ENCODE data around the gene ADRM1. TPM values are rescaled to one million over a fixed set of nuclear protein-coding genes. Genes with fewer than 3 reads are reported as not detected.

The ADRM1 gene
- polyA plus RNA-seq, 3 donors: 38.7 to 47.7 (median 44.9) TPM

DNA sequence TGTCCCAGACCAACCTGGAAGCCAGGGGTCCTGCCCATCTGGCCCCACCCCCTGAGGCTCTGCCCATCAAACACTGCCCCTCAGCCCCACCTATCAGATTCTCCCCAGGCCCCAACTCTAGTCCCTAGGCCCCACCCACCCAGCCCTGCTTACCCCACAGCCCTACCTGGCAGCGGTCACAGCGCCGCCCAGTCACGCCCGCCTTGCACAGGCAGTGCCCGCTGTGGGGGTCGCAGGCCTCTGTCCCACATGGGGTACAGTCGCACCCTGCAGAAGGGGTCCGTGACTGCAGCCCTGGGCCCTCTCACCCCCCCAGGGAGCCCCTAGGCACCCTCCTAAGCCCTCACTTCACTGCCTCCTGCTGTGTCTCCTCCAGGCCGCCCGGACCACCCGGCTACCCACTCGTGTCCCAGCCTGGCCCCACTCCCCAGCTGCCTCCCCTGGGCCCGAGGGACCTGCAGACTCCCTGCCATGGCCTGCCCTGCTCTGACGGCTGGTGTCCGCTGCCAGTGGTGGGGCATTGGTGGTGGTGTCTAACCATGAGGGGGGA lies 19.8 kb downstream of the ADRM1 start:
- DNase-seq (ENCODE audit: low read depth in 3 of 3, low spot score in 2 of 3): no peak

DNA sequence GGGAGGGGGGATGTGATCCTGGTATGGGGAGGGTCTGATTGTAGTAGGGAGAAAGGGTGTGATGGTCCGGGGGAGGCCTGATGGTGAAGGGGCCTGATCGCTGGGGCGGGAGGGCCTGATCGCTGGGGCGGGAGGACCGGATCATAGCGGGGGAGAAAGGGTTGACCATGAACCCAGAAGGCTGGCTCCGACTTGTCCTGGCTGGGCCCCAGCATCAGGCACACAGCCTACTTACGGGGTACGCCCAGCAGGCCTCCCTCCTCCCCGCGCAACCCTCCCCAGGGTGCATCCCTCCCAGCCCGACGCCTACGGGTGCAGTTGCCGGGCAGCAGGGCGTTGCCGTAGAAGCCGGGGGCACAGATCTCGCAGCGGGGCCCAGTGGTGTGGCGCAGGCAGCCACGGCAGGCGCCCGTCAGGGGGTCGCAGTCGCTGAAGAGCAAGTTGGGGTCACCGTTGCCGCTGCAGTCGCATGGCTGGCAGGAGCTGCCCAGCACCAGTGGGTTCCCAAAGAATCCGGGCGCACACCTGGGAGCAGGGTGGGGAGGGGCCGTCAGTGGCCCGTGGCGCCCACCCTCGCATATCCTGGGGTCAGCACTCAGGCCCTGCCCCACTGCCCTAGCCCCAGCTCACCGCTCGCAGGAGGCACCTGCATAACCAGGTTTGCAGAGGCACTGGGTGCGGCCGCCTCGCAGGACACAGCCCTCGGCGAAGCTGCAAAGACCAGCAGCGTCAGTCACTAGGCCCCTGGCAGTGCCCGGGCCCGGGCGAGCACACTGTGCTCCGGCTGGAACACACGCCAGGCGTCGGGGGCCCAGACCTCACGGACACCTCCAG lies 20.6 kb downstream of the ADRM1 start:
- no peak for DNase-seq (ENCODE audit: low read depth in 3 of 3, low spot score in 2 of 3)

DNA sequence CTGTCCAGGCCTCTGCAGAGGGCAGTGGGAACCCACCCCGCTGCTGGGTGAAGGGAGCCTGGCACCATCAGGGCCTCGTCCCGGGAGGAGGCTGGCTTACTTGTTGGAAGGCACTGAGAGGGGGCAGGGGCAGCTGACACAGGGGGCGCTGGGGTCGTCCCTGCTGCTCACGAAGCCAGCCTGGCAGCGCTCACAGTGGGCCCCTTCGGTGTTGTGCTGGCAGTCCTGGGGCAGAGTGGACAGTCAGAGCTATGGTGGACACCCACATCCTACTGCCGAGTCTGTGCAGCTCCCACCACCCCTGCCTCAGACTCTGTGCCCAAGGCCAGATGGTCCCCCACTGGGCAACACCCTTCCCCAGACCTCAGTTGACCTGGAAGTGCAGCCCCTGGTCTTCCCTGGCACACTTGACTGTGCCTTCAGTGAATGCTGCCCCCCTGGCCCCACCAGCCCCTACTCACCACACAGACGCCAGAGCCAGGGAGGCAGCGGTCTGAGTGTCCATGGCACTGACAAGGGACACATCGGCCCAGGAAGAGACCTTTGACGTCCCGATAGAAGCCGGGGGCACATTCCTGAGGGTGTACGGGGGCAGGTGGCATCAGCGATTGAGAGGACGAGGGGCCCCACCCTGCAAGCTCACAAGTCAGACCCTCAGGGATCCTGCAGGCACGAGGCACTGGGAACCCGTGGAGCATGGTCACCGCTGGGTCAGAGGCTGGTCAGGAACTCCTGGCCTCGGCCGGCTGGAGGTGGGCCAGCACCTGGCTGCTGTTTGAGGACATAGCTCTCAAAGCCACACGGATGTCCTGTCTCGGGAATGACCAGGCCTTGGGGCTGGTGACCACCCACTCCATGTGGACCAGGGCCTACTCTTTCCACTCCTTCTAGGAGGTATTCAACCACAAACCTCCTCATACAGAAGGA lies 21.4 kb downstream of the ADRM1 start:
- no peak for DNase-seq (ENCODE audit: low read depth in 3 of 3, low spot score in 2 of 3)

DNA sequence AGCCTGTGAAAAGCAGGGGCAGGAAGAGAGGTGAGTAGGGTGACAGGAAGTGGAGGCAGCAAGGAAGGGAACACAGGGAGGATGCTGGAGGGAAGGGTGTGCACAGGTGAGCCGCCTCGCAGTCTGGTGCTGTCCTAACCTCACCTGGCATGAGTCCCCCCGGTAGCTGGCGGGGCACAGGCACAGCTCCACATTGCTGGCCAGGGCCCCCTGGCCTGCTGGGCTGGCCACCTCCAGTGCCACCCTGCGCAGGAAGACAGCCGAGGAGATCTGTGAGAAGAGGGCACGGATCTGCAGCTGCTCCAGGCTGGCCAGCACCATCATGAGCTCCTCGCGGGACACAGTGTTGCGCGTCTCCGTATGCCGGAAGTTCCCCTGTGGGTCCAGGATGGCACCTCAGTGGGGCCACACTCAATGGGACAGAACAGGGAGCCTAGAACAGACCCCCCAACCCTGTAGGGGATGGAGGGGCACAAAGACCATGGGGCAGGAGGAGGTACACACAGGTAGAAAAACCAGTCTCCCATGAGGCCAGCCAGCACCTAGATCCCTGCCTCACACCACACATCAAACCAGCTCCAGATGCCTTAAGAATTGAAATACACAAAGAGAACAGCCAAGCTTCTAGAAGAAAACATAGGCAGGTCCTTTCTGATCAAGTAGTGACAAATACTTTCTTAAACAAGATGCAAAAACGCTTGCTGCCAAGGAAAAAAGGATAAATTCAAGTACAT lies 22.5 kb downstream of the ADRM1 start:
- no peak for DNase-seq (ENCODE audit: low read depth in 3 of 3, low spot score in 2 of 3)

DNA sequence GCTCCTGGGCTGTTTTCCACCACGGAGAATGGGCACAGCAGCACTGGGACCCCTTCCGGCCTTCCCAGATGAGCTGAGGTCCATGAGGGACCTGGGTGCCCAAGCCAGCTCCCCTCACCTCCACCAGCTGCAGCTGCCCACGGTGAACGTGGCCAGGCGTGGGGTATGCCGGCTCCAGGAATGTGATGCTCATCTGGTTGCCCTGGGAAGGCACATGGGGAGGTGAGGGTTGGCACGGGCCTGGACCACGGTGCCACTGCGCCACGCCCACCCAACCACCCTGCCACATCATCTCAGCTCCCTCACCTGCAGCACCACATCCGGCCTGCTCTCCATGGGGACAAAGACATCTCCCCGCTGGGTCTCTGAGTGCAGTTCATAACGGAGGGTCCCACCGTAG lies 23.8 kb downstream of the ADRM1 start:
- DNase-seq (ENCODE audit: low read depth in 3 of 3, low spot score in 2 of 3): no peak

DNA sequence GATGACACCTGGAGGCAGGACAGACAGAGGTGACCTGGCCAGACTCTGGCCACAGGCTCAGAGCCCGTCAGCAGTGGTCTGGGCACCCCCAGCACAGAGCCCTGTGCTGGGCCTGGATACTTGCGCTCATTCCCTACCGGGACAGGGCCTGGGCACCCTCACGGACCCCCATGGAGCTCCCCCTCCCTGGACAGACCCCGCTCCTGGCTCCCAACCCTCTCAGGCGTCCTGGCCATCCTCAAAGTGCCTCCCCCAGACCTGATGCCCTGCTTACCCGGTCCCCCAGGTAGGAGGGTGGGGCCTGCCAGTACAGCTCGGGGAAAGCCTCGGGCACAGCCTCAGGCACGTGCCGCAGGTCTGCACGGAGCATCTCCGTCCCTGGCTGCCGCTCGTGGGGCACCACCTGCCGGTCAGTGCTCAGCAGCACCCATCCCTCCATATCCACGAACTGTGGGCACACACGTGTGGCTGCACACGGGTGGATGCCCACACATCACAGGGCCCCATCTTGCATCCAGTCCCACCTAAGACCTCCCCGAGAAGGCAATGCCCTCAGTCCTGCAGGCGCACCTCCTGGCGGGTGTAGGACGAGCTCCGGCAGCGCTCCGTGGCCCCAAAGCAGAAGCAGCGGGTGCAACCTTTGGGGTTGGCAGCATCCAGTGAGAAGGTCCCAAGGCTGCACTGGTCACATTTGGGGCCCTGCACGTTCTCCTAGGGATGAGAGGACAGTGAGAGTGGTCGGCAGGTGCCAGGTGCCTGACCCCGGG lies 24.3 kb downstream of the ADRM1 start:
- DNase-seq (ENCODE audit: low read depth in 3 of 3, low spot score in 2 of 3): no peak

DNA sequence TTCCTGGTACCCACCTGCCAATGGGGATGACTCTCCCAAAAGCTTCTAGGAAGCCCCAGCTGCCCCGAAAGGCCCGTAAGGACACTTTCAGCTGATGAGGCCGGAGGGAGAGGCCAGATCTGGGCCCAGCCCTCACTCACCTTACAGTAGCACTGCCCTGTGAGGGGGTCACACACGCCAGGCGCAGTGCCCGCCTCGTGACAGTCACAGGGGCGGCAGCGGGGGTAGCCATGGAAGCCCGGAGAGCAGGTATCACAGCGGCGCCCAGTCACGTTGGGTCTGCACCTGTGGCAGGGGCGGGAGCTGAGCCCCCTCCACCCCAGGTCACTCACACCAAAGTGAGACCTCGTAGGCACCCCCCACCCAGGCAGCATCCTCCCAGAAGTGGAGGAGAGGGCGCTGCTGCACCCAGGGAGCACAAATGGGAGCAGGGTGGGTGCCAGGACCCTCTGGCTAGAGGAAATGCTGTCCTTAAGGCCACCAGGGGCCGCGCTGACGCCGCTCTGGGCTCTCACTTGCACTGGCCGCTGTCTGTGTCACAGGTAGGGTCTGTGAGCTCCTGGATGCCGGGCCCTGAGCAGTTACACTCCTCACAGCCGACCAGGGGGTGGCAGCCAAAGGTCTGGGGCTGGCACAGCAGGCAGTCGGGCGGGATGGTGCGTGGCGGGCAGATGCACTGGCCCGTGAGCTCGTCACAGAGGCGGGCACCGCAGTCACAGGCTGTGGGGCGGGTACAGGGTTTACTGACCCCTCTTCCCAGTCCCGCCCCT lies 25.1 kb downstream of the ADRM1 start:
- DNase-seq (ENCODE audit: low read depth in 3 of 3, low spot score in 2 of 3): no peak

DNA sequence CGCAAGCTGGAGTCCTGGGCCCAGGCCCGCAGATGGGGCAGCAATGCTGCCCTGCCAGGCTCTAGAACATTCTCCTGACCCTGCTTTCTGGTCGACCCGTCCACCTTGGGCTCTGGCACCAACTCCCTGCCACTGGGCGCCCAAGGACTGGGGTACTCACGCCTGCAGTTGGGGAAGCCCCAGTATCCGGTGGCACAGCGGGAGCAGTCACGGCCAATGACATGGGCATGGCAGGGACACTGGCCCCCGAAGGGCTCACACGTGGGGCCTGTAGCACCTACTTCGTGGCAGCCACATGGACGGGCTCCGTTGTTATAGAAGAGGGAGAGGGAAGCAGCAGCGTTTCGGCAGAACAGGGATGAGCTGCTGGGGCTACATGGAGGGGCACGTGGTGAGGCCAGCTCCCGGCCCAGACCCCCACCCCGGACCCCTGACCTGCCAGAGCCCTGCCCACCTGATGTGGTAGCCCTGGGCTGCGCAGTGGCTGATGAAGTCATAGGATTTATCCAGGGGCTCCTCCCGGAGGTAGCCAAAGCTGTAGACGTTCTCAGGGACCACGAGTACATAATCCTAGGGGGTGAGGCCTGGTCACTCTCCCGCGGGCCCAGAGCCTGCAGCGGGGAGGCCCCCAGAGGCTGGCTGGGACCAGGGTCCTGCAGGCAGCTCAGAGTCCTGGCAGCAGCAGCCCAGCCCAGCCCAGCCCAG lies 26.0 kb downstream of the ADRM1 start:
- DNase-seq (ENCODE audit: low read depth in 3 of 3, low spot score in 2 of 3): no peak

DNA sequence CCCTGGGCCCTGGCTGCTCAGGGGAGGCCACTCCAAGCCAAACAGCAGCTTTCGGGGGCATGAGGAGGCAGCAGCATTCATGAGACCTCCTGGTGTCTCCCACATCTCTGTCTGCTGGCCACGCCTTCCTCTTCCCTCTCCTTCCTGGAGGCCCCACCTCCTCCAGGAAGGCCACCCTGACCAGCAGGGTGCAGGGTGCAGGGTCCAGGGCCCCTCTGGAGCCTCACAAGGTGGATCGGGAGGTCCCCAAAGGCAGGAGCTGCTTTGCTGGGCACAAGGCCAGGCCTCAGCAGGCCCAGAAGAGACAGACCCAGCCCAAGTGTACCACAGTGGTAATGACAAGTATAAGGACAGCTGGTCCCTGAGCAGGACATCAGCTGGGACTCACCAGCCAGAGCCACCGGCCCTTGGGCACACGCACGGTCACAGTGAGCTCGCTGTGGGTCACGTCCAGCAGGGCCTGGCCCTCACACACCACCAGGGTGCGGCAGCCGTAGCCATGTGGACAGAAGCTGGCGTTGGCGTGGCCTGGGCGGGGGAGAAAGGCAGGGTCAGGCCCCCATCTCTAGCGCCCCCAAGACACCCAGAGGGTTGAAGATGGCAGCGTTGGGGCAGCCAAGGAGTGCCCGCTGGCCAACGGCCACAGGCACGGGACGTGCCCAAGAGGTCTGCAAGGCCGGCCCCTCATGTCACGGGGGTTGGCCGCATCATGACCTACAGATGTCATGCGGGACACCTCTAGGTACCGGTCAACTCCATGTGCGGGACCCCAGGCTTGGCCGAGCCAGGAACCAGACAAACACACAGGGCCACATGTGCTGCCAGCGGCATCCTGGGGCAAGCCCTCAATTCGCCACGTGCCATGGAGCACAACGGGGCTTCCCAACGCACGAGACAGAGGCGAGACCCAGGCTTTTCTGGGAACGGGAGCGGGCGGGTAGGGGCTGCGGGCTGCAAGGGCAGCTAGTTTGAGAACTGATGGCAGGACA lies 26.9 kb downstream of the ADRM1 start:
- no peak for DNase-seq (ENCODE audit: low read depth in 3 of 3, low spot score in 2 of 3)

DNA sequence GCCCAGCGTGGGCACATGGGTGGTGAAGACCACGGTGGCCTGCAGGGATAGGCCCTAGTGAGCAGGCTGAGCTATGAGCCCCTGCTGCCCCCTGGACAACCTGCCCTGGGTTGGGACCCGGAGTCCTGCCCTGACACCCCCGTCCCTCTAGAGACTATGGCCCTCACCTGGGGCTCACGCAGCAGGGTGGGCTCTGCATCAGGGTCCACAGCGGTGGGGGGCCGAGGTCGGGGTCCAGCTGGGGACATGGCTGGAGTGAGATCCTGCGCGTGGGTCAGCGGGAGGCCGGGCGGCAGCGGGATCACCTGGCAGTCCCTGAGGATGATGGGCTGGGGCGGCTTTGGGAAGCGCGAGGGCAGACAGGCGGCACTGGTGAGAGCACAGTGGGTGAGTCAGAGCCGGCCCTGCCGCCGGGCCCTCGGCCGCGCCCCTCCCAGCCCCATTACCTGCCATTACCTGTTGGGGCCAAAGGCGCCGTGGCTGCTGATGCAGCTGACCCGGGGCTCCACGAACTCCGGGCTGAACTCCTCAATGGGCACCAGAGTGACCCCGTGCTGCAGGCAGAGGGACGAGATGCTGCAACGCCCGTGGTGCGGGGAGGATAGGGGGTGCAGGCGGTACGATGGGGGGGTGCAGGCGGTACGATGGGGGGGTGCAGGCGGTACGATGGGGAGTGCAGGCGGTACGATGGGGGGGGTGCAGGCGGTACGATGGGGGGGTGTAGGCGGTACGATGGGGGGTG lies 27.9 kb downstream of the ADRM1 start:
- DNase-seq (ENCODE audit: low read depth in 3 of 3, low spot score in 2 of 3): no peak

DNA sequence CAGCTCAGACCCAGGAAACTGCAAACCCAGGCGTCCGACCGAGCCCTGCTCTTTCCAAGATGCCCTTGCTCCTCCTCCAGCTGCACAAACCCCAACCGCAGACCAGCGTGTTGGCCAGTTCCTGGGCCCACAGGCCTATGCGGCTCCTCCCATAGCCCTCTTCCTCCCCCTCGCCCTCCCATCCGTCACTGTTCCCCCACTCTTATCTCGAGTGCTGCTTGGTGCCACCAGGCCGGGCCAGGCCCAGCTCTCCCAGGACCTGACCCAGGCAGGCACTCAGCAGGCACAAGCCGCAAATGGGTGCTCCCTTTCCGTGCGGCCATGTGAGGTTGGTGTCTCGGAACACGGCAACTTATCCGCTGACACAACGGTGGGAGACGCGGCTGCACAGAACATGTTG lies 28.6 kb downstream of the ADRM1 start:
- DNase-seq (ENCODE audit: low read depth in 3 of 3, low spot score in 2 of 3): no peak

DNA sequence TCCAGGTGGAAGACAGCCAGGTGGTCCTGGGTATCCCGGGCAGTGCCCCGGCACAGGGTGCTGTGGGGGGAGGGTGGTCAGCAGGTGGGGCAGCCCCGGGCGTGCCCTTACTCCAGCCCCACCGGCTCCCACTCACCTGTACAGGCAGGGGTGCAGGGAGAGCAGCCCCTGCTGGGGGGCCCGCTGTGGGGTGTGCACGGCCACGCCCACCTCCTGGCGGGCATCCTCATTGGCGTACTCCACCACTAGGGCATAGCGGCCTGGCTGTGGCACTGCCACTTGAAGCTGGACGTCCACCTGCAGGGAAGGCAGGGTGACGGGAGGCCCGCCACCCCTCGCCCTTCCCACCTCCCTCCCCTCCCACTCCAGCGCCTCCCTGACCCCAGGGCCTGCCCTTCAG lies 29.6 kb downstream of the ADRM1 start:
- DNase-seq (ENCODE audit: low read depth in 3 of 3, low spot score in 2 of 3): no peak

DNA sequence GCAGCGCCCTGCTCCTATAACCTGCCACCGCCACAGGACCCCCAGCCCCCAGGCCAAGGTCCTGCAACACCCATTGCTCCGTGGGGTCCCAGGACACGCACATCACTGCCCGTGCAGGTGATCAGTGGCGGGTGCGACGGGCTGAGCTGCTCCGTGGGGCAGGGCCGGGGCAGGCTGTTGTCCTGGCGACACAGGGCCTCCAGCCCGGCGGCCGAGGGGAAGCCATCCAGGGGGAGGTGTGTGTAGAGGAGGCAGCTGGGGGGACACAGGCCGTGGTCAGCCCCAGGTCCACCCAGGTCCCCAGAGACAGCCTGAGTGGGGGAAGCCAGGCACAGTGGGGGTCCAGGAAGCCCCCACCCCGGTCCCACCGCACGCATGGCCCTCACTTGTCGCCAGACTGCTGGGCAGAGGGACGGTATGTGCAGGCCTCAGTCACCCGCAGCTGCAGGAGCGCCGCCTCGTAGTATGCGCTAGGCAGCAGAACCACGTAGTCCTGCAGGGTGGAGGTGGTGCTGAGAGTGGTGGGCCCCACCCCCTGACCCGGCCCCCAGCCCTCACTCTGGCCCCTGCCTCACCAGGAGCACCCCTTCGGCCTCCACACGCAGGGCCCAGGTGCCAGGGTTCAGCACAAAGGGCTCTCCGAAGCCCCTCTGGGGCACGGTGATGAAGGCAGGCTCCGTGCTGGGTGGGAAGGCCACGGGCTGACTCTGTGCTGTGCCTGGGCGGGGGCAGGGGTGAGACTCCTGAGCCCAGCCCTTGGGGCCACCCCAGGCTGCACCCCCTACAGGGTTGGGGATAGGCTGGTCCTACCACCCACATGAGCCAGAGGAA lies 30.4 kb downstream of the ADRM1 start:
- no peak for DNase-seq (ENCODE audit: low read depth in 3 of 3, low spot score in 2 of 3)

DNA sequence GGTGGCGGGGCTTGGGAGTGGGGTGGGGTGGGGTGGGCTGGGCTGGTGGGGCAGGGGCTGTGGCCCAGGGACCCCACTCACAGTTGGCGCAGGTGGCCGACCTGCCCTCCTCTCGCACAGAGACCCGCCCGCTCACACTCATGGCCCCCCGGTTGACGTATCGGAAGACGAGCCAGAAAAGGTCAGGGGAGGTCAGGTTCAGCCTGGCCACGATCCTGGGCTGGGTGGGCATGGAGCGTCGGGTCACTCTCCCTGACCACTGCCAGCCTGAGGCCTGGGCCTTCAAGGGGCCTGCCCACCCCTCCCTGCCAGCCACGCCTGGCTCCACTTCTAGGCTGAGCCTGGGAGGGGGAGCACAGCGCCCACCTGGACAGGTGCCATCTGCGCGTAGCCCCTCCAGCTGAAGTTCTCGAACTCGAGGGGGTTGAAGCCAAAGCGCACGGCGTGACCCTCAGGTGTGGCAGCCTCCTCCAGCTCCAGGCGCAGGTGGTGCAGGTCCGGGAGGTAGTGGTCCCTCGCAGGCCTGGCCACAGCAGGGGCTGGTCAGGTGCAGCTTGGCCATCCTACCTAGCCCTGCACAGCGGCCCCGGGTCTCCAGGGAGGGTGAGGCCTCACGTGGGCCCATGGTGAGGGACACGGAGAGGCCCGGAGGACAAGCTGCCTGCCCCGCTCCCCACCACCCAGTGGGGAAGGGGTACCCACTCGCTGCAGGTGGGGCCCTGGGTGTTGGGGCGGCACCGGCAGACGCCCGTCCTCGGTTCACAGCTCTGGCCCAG lies 31.2 kb downstream of the ADRM1 start:
- DNase-seq (ENCODE audit: low read depth in 3 of 3, low spot score in 2 of 3): no peak

DNA sequence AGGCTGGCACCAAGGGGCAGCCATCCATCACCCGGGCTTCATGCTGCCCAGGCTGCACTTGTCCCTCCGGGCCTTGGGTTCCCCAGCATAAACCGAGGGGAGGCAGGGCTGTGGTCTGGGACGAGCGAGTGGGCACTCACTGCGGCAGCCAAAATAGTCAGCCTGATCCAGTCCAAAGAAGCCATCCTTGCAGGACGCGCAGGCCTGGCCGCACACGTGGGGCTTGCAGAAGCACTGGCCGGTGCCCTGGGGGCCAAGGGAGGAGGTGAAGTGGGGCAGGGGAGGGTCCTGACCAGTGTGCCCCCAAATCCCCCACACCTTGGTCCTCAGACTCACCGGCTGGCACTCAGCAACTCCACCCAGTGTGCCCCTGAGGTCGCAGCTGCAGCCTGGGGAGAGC lies 32.1 kb downstream of the ADRM1 start:
- no peak for DNase-seq (ENCODE audit: low read depth in 3 of 3, low spot score in 2 of 3)

Measured in right renal cortex interstitium (tissue), 3 donors.